HepG2 (cell line): ENCODE data around the gene P2RX1. TPM values are rescaled to one million over a fixed set of nuclear protein-coding genes. Genes with fewer than 3 reads are reported as not detected.

Experiments used
- GLI4 ChIP-seq: sonication (generic); formaldehyde crosslinking; IDR thresholded peaks from 2 replicates; pipeline ENCODE4 v1.5.1; 2020; ENCODE audit warnings: missing genetic modification reagents, mild to moderate bottlenecking, moderate library complexity, borderline replicate concordance
- HNF4A ChIP-seq: sonication (generic); formaldehyde crosslinking; IDR thresholded peaks from 2 replicates; pipeline ENCODE4 v1.4.0; 2020; ENCODE audit warnings: missing genetic modification reagents
- KDM2A ChIP-seq: sonication (generic); formaldehyde crosslinking; IDR thresholded peaks from 2 replicates; pipeline ENCODE4 v1.4.0; 2020; ENCODE audit warnings: low read depth, missing genetic modification reagents, borderline replicate concordance
- MYPOP ChIP-seq: sonication (generic); formaldehyde crosslinking; IDR thresholded peaks from 2 replicates; pipeline ENCODE4 v1.8.1; 2023; ENCODE audit warnings: mild to moderate bottlenecking, moderate library complexity, missing genetic modification reagents
- NFIB ChIP-seq: sonication (generic); formaldehyde crosslinking; IDR thresholded peaks from 2 replicates; pipeline ENCODE4 v1.9.0; 2021; ENCODE audit warnings: missing genetic modification reagents, mild to moderate bottlenecking, borderline replicate concordance
- NFYB ChIP-seq: sonication (generic); formaldehyde crosslinking; IDR thresholded peaks from 2 replicates; pipeline ENCODE4 v1.4.0; 2020; ENCODE audit warnings: missing genetic modification reagents
- TRIM24 ChIP-seq: sonication (generic); formaldehyde crosslinking; IDR thresholded peaks from 2 replicates; pipeline ENCODE4 v1.8.0; 2022; ENCODE audit warnings: mild to moderate bottlenecking, missing genetic modification reagents
- TSC22D2 ChIP-seq: sonication (generic); formaldehyde crosslinking; IDR thresholded peaks from 2 replicates; pipeline ENCODE4 v1.5.1; 2020; ENCODE audit warnings: missing genetic modification reagents, mild to moderate bottlenecking, borderline replicate concordance
- ZNF468 ChIP-seq: sonication (generic); formaldehyde crosslinking; IDR thresholded peaks from 2 replicates; pipeline ENCODE4 v1.8.0; 2022; ENCODE audit warnings: mild to moderate bottlenecking, moderate library complexity, missing genetic modification reagents
- ZNF646 ChIP-seq: sonication (generic); formaldehyde crosslinking; IDR thresholded peaks from 2 replicates; pipeline ENCODE4 v1.9.0; 2021; ENCODE audit warnings: mild to moderate bottlenecking, missing genetic modification reagents
- ZNF670 ChIP-seq: sonication (generic); formaldehyde crosslinking; IDR thresholded peaks from 2 replicates; pipeline ENCODE4 v1.8.0; 2022; ENCODE audit warnings: mild to moderate bottlenecking, missing genetic modification reagents, borderline replicate concordance
- ZNF678 ChIP-seq: sonication (generic); formaldehyde crosslinking; IDR thresholded peaks from 2 replicates; pipeline ENCODE4 v1.4.0; 2020; ENCODE audit warnings: mild to moderate bottlenecking, missing genetic modification reagents
- polyA plus RNA-seq, 8 experiments: library from polyadenylated mRNA; depleted of rRNA in 3 of 8; stranded (reverse) in 7 of 8; unstranded in 1 of 8; fragments of >200 nt; fragmentation: Illumina TruSeq in 4 of 8; extraction: Trizol in 4 of 8; gene quantifications; 2 replicates each; pipeline versions ENCODE4 v1.2.1 to v1.2.3, GENCODE V29; 2011 to 2016; ENCODE audit warnings: low read depth in 4 of 8, missing spikeins in 1 of 8, mixed read lengths in 1 of 8; ENCODE audit not compliant: insufficient read depth in 1 of 8
- total RNA-seq, 5 experiments: library from RNA; depleted of rRNA; stranded (reverse); fragments of >200 nt; fragmentation: Illumina TruSeq; extraction: Trizol; gene quantifications; 2 replicates each; pipeline ENCODE4 v1.2.3, GENCODE V29; 2016; ENCODE audit warnings: low read depth in 1 of 5

The P2RX1 gene
- total and polyA plus RNA-seq, 2 of the 13 experiments (the other 11 are each of a cell fraction or from before 2014, with no cell fraction given), result 0.04 to 0.50 TPM

DNA sequence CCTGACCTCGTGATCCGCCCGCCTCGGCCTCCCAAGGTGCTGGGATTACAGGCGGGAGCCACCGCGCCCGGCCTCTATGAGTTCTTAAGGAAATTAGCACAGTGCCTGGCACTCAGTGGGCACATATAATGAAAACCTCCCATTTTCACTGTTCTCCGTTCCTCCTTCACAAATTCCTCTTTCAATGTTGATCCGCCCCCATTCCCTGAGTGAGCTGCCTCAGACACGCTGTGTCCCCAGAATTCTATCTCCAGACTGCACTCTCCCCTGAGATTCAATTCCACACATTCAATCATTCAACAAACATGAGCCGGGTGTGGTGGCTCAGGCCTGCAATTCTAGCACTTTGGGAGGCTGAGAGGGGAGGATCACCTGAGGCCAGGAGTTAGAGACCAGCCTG lies 7.0 kb downstream of the P2RX1 start (continued):
- TF ChIP-seq ZNF646 (CRISPR knock-in tag) (no peak), ZNF670 (CRISPR knock-in tag) (no peak), MYPOP (CRISPR knock-in tag) (no peak), KDM2A (CRISPR knock-in tag) (no peak), ZNF468 (CRISPR knock-in tag) (no peak), TRIM24 (CRISPR knock-in tag) (no peak), GLI4 (no peak), NFYB (CRISPR knock-in tag) (no peak), HNF4A (CRISPR knock-in tag) (no peak), ZNF678 (CRISPR knock-in tag) (no peak), NFIB (no peak), TSC22D2 (CRISPR knock-in tag) (no peak)
